ENCODE data around the gene PIP4K2B. TPM values are rescaled to one million over a fixed set of nuclear protein-coding genes. Genes with fewer than 3 reads are reported as not detected.

Gene PIP4K2B
- total and polyA plus RNA-seq, 5 experiments from 2014 or later: 11.8 to 64.2 (median 17.8) TPM

GRCh38 chr17:38741921-38742410, 57.4 kb downstream of the PIP4K2B start:
- H3K4me3 Mint-ChIP-seq: no peak overlapping the region
- no peak overlapping the region for H3K27ac Mint-ChIP-seq
- H3K27me3 Mint-ChIP-seq: peaks cover 11 to 34% (median 23%) of the 10 kb centered on the region in 5 donors
- ATAC-seq (no peak), DNase-seq (peak in 1 of 10 donors; percentile 60)
- H3K4me1 Mint-ChIP-seq: peaks cover 11 to 13% (median 12%) of the 10 kb centered on the region in 4 donors
- H3K9me3 Mint-ChIP-seq: no peaks in the 10 kb centered on the region
- no peaks in the 10 kb centered on the region for H3K36me3 Mint-ChIP-seq
- POLR2A ChIA-PET: no interaction called here

- H3K4me1 Mint-ChIP-seq: peaks cover 6 to 9% (median 7%) of the 10 kb centered on the region in 4 donors
- H3K9me3 Mint-ChIP-seq: no peaks in the 10 kb centered on the region
- DNase-seq: no peak
- POLR2A ChIA-PET: no interaction called here
- no peaks in the 10 kb centered on the region for H3K36me3 Mint-ChIP-seq
- no peak overlapping the region for H3K27ac Mint-ChIP-seq
- no peak overlapping the region for H3K4me3 Mint-ChIP-seq
- no peak for ATAC-seq
- peaks cover 10 to 29% (median 19%) of the 10 kb centered on the region in 5 donors for H3K27me3 Mint-ChIP-seq
Observed at GRCh38 chr17:38741461-38741860, 57.9 kb downstream of the PIP4K2B start.

GRCh38 chr17:38740806-38741205, 58.5 kb downstream of the PIP4K2B start:
- H3K4me3 Mint-ChIP-seq: no peak overlapping the region
- H3K4me1 Mint-ChIP-seq: peaks cover 0 to 3% (median under 1%) of the 10 kb centered on the region in 4 donors
- no peaks in the 10 kb centered on the region for H3K36me3 Mint-ChIP-seq
- H3K27ac Mint-ChIP-seq: no peak overlapping the region
- POLR2A ChIA-PET: no interaction called here
- ATAC-seq: no peak
- H3K27me3 Mint-ChIP-seq: peaks cover 3 to 23% (median 13%) of the 10 kb centered on the region in 5 donors
- no peak for DNase-seq
- H3K9me3 Mint-ChIP-seq: no peaks in the 10 kb centered on the region

- H3K9me3 Mint-ChIP-seq: no peaks in the 10 kb centered on the region
- peaks cover 3 to 17% (median 12%) of the 10 kb centered on the region in 5 donors for H3K27me3 Mint-ChIP-seq
- no peak overlapping the region for H3K4me3 Mint-ChIP-seq
- H3K4me1 Mint-ChIP-seq: peaks cover 4 to 6% (median 4%) of the 10 kb centered on the region in 4 donors
- no peaks in the 10 kb centered on the region for H3K36me3 Mint-ChIP-seq
- no peak overlapping the region for H3K27ac Mint-ChIP-seq
- POLR2A ChIA-PET: no interaction called here
- no peak for ATAC-seq
- no peak for DNase-seq
Observed at GRCh38 chr17:38740044-38740443, 59.3 kb downstream of the PIP4K2B start.

- Mint-ChIP-seq H3K4me1 (peaks cover 8 to 12% (median 10%) of the 10 kb centered on the region in 4 donors), H3K4me3 (no peak overlapping the region), H3K27ac (no peak overlapping the region), H3K36me3 (no peaks in the 10 kb centered on the region), H3K27me3 (peaks cover 0 to 10% (median 4%) of the 10 kb centered on the region in 5 donors), H3K9me3 (no peaks in the 10 kb centered on the region)
- ATAC-seq (no peak), DNase-seq (peak in 1 of 10 donors; percentile 58)
- POLR2A ChIA-PET: no interaction called here
Observed at GRCh38 chr17:38739305-38739704, 60.1 kb downstream of the PIP4K2B start.

GRCh38 chr17:38738686-38739085, 60.7 kb downstream of the PIP4K2B start:
- peak overlapping the region in 1 of 10 donors; percentile 79 for H3K27ac Mint-ChIP-seq
- no peaks in the 10 kb centered on the region for H3K9me3 Mint-ChIP-seq
- no peaks in the 10 kb centered on the region for H3K36me3 Mint-ChIP-seq
- no peak for ATAC-seq
- peak in 1 of 10 donors; percentile 51 for DNase-seq
- peaks cover 9 to 19% (median 16%) of the 10 kb centered on the region in 4 donors for H3K4me1 Mint-ChIP-seq
- peaks cover 0 to 10% (median 3%) of the 10 kb centered on the region in 5 donors for H3K27me3 Mint-ChIP-seq
- H3K4me3 Mint-ChIP-seq: no peak overlapping the region
- POLR2A ChIA-PET: interaction anchor here (2.0 kb wide), 1 partner anchor 34 kb away, joined by 6 read pairs; the partner anchor contains the start of gene MLLT6

GRCh38 chr17:38738007-38738662, 61.2 kb downstream of the PIP4K2B start:
- POLR2A ChIA-PET: interaction anchor here (0.7 to 2.0 kb wide), 2 partner anchors 12 to 33 kb away, joined by 4 to 6 read pairs; partner anchors contain the start of gene MLLT6
- peaks cover 0 to 6% (median 3%) of the 10 kb centered on the region in 5 donors for H3K27me3 Mint-ChIP-seq
- no peaks in the 10 kb centered on the region for H3K9me3 Mint-ChIP-seq
- peaks cover 0 to 2% (median 0%) of the 10 kb centered on the region in 3 donors for H3K36me3 Mint-ChIP-seq
- H3K4me3 Mint-ChIP-seq: no peak overlapping the region
- H3K4me1 Mint-ChIP-seq: peaks cover 8 to 22% (median 20%) of the 10 kb centered on the region in 4 donors
- peak overlapping the region in 2 of 10 donors; percentile 18 to 79 for H3K27ac Mint-ChIP-seq
- ATAC-seq (no peak), DNase-seq (no peak)

- DNase-seq (peak; percentile 55 to 88 (median 76)), ATAC-seq (peak; percentile 34 to 47)
- Mint-ChIP-seq H3K9me3 (no peaks in the 10 kb centered on the region), H3K4me3 (peak overlapping the region in 1 of 10 donors; percentile 11), H3K36me3 (peaks cover 0 to 10% (median 0%) of the 10 kb centered on the region in 3 donors), H3K27ac (peak overlapping the region in 1 of 10 donors; percentile 59), H3K27me3 (no peaks in the 10 kb centered on the region), H3K4me1 (peaks cover 21 to 46% (median 42%) of the 10 kb centered on the region in 4 donors)
- POLR2A ChIA-PET: interaction anchor here (0.7 to 6.1 kb wide), 9 partner anchors 17 to 357 kb away, joined by 3 to 75 read pairs (median 5); partner anchors contain the start of genes EPOP, MLLT6 and PSMB3
Observed at GRCh38 chr17:38735161-38735997, 64.0 kb downstream of the PIP4K2B start.

- Mint-ChIP-seq H3K9me3 (no peaks in the 10 kb centered on the region), H3K27ac (peak overlapping the region in 7 of 10 donors; percentile 29 to 74 (median 44)), H3K27me3 (no peaks in the 10 kb centered on the region), H3K36me3 (peaks cover 0 to 10% (median 0%) of the 10 kb centered on the region in 3 donors), H3K4me1 (peaks cover 24 to 49% (median 48%) of the 10 kb centered on the region in 4 donors), H3K4me3 (no peak overlapping the region)
- ATAC-seq: peak in 1 of 2 donors; percentile 24
- POLR2A ChIA-PET: interaction anchor here (0.7 to 6.1 kb wide), 9 partner anchors 13 to 358 kb away, joined by 3 to 75 read pairs (median 5); partner anchors contain the start of genes EPOP, MLLT6 and PSMB3
- DNase-seq: peak in 4 of 10 donors; percentile 22 to 35 (median 30)
Observed at GRCh38 chr17:38733982-38734973, 65.1 kb downstream of the PIP4K2B start.

GRCh38 chr17:38733282-38733981, 65.9 kb downstream of the PIP4K2B start:
- H3K36me3 Mint-ChIP-seq: peaks cover 0 to 10% (median 0%) of the 10 kb centered on the region in 3 donors
- H3K9me3 Mint-ChIP-seq: no peaks in the 10 kb centered on the region
- ATAC-seq (no peak), DNase-seq (no peak)
- peaks cover 24 to 57% (median 56%) of the 10 kb centered on the region in 4 donors for H3K4me1 Mint-ChIP-seq
- H3K4me3 Mint-ChIP-seq: peak overlapping the region in 3 of 10 donors; percentile 29 to 54 (median 48)
- H3K27ac Mint-ChIP-seq: peak overlapping the region in 8 of 10 donors; percentile 34 to 85 (median 77)
- POLR2A ChIA-PET: interaction anchor here (2.4 to 6.1 kb wide), 2 partner anchors 28 to 57 kb away, joined by 30 to 75 read pairs; partner anchors contain the start of genes EPOP and MLLT6
- no peaks in the 10 kb centered on the region for H3K27me3 Mint-ChIP-seq

Data from naive thymus-derived CD8-positive, alpha-beta T cell (primary cell).